HL-60/S4 treated with phorbol 12-myristate 13-acetate at 8.2 ng/mL for 4 days and 3 days (cell line): ENCODE measurements around the gene KIAA0040.

Experiments
- in situ Hi-C: fragments of 300-500 bp; cut with MboI; formaldehyde crosslinking; loops from 2 replicates; pipeline ENCODE4 v1.15.0; 2022; ENCODE audit warnings: low sequenced_read_pairs

KIAA0040 gene

GRCh38 chr1:175172503-175172902, 20.1 kb downstream of the KIAA0040 start:
- in situ Hi-C loops, result no loop called here

- in situ Hi-C loops, result no loop called here
Observed at GRCh38 chr1:175171036-175171913, 21.3 kb downstream of the KIAA0040 start.

DNA sequence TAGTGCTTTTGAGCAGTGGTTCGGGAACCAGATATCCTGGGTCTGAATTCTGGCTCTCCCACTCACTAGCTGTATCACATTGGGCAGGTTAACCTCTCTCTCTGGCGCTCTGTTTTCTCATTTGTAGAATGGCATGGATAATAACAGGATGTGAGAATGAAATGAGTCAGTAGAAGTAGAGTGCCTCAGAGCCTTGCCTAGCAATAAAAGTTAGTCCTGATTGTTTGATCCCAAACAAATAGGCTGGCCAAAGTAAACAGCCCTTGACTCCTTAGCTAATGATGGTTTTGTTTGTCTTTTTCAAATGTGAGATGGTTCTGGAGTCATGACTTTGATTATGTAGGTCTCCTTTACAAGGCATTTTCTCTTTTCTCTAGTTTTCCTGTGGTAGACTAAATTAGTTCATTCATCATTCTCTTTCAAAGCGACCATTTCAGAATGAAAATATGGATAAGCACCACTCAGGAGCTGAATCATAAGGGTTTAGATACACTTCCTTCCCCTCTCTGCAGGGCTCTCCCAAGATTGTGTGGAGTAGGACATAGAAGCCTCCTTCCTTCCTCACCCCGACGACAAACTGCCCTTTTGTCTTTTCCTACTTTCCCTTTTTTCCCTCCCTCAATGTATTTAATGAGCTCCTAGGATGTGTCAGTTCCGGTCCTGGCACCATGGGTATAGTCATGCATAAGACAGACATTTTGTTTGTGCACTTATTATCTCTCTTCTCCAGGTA, 23.1 kb downstream of the KIAA0040 start:
- in situ Hi-C loops, result no loop called here

DNA sequence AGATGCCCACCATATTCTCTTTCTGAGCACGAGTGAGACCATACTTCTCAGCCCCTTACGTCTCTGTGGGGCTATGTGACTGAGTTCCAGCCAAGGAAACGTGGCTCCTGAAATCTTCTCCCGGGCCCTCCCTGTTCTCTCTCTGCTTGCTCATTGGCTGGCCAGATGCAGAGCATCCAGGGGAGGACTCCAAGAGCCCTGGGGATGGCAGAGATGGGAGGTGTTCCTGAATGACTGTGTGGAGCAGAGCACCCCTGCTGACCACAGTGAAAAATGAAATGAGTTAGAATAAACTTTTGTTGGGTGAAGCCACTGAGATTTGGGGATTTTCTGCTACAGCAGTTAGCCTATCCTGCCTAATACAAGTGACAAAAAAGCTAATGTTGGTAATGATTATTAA, 23.8 kb downstream of the KIAA0040 start:
- in situ Hi-C loops, result no loop called here

- in situ Hi-C loops, result no loop called here
Observed at GRCh38 chr1:175167861-175168260, 24.7 kb downstream of the KIAA0040 start.

DNA sequence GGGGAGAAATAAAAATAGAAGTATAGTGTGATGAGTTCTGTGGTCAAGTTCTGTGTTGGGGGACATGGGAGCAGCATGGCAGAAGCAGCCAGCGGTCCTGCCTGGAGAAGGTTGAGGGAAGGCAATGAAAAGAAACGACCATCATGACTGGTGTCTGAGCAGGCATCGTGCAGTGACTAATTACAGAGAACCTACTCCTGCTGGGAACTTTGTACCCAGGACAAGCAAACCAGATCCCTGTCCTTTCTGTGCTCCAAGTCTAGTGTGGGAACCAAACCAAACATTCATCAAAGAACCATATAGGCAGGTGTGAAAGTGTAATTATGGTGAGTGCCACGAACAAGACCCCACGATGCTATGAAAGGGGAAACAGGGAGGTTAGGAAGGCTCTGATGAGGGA, 25.8 kb downstream of the KIAA0040 start:
- in situ Hi-C loops, result no loop called here

DNA sequence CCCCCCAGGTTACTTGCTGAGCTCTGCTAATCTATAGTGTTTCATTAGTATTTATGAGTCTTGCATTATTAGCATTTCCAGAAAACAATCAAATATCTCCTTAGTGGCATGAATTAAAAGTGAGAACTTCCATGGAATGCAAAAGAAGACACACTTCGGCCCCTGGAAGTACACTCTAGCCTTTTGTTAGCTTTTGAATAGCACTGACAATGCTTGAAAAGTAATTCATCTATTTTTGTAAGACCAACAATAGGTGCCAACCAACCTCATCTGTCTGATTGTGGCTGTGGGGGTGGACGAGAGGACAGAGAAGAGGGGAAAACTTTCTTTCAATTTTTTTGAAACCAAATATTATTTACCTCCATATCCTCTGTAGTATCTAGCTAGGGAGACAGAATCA, 27.8 kb downstream of the KIAA0040 start:
- in situ Hi-C loops, result no loop called here

GRCh38 chr1:175163702-175164101, 28.9 kb downstream of the KIAA0040 start:
- in situ Hi-C loops, result no loop called here

- in situ Hi-C loops, result no loop called here
Observed at GRCh38 chr1:175162955-175163354, 29.6 kb downstream of the KIAA0040 start.

DNA sequence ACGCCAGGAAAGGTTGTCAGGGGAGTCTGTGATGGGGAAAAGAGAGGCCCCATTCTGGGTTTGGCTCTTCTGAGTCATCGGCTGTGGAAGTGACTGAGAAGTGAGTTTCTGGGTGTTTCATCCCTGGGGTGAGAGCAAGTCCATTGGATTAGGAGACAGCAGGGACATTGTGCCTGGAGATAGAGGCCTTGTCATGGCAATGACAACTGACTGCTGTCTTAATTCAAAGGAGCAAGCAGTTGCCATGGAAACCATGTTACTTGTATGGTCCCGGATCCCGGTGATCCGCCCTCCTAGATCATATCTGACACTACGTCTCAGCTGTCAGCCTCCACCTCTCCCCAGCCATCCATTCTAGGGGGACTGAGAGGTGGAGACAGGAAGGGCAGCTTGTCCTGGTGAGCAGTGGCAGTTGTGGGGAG, 34.4 kb downstream of the KIAA0040 start:
- in situ Hi-C loops, result no loop called here

DNA sequence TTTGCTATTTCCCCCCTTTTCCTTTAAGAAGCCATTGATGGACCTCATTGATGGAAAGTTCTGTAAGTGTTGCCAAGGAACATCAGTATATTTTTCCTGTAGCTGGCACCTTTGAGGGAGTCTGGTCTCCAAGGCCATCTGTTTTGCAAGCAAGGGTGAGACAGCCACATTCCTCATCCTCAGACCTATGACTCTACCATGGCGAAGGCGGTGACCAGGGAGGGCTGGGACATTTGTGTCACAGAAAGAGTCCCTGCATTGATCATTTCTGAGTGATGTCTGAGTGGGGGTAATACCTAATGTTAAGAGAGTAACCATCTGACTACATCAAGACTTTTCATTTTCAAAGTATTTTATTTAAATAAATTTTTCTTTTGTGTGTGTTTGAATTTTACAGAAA, 35.4 kb downstream of the KIAA0040 start:
- in situ Hi-C loops, result no loop called here

DNA sequence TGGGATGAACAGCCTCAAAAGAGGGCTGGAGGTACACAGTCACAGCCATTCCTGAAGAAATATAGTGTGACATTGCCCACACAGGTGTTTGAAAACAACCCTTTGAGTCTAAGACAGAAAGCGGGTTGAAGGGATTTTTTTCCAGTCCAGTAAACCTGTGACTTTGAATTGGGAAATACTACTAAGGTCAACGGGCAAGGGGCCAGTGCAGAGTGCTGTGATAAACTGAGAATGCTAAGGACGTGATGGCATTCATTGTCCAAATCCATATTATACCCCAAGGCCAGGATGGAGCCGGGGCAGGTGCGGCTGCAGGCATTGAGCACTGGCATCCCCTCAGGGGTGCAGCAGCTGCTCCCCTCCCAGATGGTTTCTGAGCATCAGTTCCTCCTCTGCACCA, 36.6 kb downstream of the KIAA0040 start:
- in situ Hi-C loops, result no loop called here

DNA sequence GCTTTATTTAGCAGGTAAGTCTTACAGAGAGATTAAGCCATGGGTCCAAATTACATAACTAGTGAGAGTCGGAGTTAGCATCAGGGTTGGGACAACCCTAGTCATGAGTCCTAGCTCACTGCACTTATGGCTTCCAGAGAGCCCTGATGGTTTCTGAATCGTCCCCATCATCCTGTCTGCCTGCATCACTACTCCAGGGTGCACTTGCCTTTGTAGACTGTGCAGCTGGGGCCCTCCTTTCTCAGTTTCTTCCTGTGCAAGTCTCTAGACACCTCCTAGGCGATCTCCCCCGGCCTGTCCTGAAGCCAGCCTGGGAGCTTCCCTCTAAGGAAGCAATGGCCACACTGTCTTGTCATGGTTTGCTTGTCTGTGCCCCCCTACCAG, 37.1 kb downstream of the KIAA0040 start:
- in situ Hi-C loops, result no loop called here

- in situ Hi-C loops, result no loop called here
Observed at GRCh38 chr1:175154629-175155472, 37.7 kb downstream of the KIAA0040 start.

DNA sequence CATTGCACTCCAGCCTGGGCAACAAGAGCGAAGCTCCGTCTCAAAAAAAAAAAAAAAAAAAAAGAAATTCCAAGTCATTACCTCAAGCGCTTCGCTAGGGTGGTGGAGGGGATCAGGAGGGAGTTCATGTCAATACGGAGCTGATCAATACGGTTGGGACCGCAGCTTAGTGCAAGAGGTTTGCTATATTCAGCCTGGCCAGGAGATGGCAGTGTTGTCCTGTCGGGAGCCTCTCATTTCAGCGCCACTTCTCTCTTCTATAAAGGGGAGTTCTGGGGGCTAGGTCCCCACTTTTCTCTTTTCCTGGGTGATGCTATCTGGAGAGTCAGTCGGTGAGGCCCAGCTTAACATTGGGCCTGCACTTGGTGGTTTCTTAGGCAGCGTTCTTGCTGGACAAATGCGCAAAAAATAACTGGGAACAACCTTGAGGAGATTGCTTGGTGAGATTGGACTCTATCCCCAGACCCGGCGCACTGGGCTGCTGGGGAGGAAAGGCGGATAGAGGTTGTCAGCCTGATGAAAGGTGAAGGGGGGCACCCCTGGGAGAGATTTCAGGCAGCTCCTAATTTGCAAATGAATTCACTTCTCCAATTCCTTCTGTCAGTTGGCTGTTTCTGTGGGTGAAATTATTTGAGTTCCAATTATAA, 40.4 kb downstream of the KIAA0040 start:
- in situ Hi-C loops, result no loop called here

GRCh38 chr1:175150596-175151319, 41.8 kb downstream of the KIAA0040 start:
- in situ Hi-C loops, result no loop called here

DNA sequence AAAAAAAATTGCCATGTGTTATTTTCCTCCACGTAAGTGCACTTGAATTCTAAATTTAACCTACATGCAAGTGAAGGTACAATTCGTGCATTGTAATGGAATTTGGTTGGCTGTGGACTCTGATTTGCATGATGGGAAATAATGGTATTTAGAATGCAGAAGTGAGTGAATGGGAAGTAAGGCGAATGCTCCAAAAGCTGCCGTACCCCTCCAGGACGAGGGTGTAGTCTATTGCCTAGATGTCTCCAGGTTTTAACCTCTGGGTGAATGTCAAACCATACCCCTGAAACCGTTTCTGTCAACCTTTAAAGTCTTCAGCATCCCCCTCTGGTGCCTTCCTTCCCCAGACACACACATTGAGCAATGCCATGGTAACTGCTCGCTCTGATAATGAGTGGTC, 44.5 kb downstream of the KIAA0040 start:
- in situ Hi-C loops, result loop anchor here (10.0 kb wide), 1 partner anchor 177 kb away; no protein-coding TSS in a partner anchor

GRCh38 chr1:175147569-175147968, 45.0 kb downstream of the KIAA0040 start:
- in situ Hi-C loops, result loop anchor here (10.0 kb wide), 1 partner anchor 177 kb away; no protein-coding TSS in a partner anchor

GRCh38 chr1:175146529-175147213, 45.9 kb downstream of the KIAA0040 start:
- in situ Hi-C loops, result loop anchor here (10.0 kb wide), 1 partner anchor 178 kb away; no protein-coding TSS in a partner anchor
